GM19324 (cell line): ENCODE results near the gene MS4A6A.
"Not testable (repeated sequence)": the region's sequence is repeated elsewhere in the genome, so short reads cannot be mapped to it uniquely, and the experiment has no call there.

Experiments
- ATAC-seq: cut with Tn5 transposase; IDR thresholded peaks from one replicate; pipeline ENCODE4 v1.9.1; 2021; ENCODE audit warnings: mild to moderate bottlenecking, moderate library complexity; ENCODE audit not compliant: unreplicated experiment, low FRiP score

Gene MS4A6A, protein sequence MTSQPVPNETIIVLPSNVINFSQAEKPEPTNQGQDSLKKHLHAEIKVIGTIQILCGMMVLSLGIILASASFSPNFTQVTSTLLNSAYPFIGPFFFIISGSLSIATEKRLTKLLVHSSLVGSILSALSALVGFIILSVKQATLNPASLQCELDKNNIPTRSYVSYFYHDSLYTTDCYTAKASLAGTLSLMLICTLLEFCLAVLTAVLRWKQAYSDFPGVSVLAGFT

DNA sequence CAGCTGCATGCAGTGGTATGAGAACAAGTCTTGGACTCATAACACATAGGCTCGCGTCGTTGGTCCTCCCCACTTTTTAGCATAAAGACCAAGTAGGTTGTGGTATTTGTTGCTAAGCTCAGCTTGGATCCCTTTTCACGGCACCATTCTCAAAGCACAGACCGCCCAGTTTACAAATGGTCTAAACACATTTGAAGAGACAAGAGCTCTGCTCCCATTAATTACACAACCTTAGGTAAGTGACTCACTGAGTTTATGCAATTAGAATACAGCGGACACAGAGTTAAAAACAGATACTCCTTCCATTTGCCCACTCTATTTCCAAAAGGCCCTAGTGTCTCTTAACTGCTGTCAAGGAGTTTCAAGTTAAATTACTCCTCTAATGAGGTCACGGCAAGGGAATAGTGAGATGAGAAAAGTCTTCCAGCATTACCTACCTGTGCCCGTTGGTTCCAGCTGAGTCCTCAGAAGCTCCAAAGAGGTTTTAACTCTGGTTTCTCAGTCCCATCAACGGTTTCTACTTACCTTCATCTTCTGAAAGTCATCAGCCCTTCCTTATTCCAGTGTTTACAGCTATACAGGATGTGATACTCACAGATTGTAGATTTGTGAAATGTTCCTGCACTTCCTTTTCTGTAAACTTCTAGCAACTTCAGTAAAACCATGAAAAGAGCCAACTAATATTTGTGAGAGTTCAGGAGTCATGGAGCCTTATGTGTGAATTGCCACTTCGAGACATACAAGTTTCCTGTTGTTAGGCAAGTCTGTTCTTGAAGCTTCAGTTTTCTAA, at the start of gene MS4A6A:
TSS of gene MS4A6A (minus strand) at position 543 of the 790 bp plus-strand sequence. CDS start 1,356 bp downstream, outside the sequence.
- no peak for ATAC-seq

DNA sequence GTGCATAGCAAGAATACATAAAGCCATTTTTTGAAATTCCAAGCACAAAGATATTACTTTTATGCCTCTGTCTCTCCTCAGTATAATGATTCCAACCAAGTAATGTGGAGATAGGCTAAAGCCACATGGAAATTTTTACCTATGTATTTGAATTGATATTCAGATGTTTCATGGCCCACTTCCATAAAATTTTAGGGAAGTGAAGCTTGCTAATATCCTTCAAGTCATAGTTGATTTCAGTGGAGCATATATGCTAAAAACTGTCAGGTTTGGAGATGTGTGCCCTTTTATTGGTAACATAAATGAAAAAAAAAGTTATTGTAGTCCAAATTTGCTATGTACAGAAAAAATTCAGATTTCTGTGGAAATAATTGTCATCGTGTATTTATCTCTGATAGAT, 47.8 kb upstream of the MS4A6A start:
- ATAC-seq: no peak

DNA sequence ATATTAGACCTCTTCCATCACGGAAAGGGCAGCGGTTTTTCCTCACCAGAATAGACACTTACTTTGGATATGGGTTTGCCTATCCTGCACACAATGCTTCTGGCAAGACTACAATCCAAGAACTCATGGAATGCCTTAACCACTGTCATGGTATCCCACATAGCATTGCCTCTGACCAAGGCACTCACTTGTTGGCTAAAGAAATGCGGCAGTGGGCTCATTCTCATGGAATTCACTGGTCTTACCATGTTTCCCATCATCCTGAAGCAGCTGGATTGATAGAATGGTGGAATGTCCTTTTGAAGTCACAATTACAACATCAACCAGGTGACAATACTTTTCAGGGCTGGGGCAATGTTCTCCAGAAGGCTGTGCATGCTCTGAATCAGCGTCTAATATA, 39.3 kb upstream of the MS4A6A start:
- no peak for ATAC-seq

DNA sequence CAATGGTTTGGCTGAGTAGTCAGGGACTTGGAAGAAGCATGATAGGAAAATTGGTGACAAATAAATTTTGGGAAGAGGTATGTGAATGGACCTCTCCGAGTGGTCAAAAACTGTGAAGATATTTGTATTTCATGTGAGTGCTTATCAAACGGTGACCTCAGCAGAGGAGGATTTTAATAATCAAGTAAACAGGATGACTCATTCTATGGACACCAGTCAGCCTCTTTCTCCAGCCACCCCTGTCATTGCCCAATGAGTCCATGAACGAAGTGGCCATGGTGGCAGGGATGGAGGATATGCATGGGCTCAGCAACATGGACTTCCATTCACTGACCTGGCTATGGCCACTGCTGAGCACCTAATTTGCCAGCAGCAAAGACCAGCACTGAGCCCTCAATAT, 38.8 kb upstream of the MS4A6A start:
- no peak for ATAC-seq

DNA sequence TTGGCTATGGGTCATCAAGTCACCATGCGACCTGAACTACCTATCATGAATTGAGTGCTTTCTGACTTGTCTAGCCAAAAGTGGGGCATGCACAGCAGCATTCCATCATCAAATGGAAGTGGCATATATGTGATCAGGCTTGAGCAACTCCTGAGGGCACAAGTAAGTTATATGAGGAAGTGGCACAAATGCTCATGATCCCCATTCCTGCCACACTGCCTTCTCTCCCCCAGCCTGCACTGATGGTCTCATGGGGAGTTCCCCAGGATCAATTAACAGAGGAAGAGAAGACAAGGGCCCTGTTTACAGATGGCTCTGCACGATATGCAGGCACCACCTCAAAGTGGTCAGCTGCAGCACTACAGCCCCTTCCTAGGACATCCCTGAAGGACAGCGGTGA, 38.3 kb upstream of the MS4A6A start:
- no peak for ATAC-seq

DNA sequence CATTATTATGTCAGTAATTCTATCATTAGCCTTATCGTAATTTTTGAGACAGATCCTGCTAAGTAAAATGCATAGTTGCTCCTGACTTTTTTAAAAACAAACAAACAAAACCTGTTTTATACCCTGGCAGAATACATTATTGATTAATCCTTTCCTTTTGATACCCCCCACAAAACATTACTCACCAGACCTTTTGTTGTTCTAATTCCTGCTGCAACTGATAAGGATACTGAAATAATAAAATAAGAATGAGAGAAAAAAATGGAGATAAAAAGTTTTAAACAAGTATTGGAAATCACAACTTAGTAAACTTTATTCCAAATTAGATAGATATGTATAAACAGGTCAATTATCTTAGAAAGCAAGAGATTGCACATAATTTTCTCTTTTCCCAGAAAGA, 31.5 kb upstream of the MS4A6A start:
- no peak for ATAC-seq

DNA sequence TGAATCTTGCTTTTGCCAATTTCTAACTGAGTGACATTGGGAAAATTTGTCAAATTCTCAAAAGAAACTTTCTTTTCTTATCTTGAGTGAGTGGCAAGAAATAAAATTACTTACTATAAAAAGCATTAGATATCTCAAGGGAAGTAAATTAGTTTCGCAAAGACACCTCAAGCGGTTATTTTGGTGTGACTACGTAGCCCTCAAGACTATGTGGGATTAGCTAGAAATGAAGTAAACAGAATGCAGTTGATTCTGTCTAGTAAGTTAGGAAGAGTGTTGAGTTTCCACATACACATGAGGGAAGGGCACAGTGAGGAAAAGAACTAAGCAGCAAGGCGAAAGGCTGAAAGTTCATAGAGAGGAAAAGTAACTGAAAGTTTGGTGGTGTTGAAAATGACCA, 28.3 kb upstream of the MS4A6A start:
- ATAC-seq: no peak

DNA sequence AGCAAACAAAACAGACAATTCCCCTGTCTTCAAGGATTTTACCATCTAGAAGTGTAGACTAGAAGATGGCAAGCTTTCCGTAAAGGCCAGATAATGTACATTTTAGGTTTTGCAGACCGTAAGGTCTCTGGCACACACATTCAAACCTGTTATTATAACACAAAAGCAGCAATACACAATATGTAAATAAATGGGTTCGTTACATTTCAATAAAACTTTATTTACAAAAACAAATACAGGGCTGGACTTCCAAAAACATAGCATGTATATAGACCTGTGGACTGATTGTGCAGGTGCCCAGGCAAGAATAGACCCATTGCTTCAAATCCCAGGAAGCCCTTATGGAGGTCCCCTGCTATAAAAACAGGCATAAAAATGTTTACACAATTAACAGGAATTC, 27.1 kb upstream of the MS4A6A start:
- ATAC-seq: no peak

DNA sequence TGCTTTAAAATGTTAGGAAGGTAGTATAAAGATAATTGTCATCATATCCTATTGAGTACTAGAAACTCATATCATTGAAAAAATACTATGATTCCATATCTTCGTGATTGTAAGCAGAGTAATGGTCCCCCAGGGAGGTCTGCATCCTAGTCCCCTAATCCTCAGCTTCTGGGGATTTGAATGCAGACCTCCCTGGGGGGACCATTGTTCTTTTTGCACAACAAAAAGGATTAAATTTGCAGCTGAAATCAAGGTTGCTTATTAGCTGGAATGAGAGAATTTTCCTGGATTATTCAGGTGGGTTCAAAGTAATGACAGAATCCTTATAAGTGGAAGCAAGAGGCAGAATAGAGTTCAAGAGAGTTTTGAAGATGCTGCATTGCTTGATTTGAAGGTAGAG, 26.1 kb upstream of the MS4A6A start:
- no peak for ATAC-seq

DNA sequence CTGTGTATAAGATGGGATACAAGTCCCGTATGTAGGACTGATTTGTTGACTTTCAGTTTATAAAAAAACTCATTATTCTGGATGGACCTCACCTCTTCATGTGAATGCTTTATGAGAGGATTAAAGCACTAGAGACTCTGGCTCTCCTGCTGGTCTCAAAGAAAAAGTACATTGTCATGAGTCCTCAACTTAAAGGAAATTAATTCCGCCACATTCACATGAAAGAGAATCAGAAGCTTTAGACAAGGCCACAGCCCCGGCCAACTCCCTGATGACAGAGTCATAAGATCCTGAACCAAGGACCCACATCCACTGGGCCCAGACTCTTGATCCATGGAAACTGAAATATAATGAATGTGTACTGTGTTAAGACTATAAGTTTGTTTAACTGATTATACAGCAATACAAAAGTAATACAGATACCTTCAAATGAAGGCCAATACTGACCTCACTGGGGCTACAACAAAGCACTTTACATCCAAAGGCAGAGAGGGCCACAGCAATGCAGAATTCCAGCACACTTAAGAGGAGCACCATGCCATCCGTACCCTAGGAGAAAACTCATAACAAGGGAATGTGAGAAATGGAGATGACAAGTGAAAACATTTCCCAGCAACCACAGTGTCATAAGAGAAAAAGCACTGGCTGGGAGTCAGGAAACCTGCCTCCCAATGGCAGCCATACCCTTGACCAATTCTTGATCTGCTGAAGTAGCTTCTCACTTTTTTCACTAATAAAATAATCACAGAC, 25.4 kb upstream of the MS4A6A start:
- ATAC-seq: no peak

DNA sequence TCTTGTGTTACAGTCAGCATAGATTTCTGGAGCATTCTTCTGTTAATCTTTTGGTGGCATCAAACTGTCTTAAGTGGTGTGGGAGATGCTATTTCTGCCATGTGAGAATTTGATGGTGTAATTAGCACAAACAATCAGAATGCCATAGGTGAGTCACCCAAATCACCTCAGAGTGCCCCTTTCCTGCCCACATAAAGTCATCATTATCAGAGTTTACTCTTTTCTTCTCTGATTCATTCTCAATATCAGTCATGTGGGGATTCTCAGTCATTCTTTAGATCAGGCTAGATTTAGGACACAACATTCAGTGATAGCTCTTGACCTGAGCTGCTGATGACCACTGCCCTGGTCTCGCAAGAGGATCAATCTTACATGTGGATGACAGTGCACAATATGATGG, 23.7 kb upstream of the MS4A6A start:
- ATAC-seq: no peak

DNA sequence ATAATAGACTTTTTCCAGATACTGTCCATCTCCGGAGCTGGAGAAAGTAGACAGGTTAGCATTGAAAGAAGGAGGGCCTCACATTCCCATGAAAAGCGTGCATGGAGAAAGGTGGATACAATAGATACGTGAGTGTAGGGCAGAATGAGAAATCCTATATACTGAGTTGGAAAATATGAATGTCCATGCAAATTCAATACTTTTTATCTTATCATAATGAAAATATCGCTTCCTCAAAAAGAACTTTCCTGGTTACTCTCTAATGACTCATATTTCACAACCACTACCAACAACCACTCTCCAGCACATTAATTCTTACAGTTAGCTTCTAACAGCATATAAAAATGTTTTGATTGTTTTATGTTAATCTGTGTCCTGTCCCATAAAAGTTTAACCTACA, 22.0 kb upstream of the MS4A6A start:
- no peak for ATAC-seq

DNA sequence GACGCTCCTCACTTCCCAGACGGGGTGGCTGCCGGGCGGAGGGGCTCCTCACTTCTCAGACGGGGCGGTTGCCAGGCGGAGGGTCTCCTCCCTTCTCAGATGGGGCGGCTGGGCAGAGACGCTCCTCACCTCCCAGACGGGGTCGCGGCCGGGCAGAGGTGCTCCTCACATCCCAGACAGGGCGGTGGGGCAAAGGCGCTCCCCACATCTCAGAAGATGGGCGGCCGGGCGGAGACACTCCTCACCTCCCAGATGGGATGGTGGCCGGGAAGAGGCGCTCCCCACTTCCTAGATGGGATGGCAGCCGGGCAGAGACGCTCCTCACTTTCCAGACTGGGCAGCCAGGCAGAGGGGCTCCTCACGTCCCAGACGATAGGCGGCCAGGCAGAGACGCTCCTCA, 18.5 kb upstream of the MS4A6A start:
- ATAC-seq: not testable (repeated sequence)

DNA sequence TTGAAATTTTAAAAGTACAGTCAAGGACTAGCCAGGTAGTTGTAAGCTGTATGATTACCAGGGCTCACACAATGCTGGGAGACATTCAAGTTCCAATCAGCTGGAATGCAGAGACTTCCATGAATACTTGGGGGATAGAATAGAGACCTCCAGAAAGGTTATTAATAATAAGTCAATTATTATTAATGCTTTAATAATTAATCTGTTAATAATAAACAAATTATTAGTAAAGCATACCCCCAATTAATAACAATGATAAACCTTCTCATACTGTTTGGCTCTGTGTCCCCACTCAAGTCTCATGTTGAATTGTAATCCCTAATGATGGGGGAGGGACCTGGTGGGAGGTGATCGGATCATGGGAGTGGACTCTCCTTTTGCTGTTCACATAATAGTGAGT, 14.6 kb upstream of the MS4A6A start:
- ATAC-seq: no peak

DNA sequence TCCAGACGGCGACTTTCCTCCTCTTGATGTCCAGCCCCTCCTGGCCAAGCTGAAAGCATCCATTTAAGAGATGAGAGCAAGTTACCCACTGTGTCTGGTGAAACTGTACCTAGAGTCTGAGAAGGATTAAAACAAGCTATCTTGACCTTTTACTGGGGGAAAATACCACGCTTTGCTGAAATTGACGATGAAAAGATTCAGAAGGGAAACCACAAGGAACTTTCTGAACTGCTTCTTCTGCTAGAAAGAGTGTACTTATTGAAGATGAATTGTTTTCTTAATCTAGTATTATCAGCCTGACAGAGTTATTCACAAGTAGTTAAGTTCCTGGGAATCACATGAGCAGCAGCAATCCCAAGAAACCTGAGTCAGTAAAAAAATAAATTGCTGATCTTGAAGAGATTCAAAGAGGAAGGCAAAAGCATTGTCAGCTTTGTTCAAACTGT, 13.1 kb upstream of the MS4A6A start:
- no peak for ATAC-seq

DNA sequence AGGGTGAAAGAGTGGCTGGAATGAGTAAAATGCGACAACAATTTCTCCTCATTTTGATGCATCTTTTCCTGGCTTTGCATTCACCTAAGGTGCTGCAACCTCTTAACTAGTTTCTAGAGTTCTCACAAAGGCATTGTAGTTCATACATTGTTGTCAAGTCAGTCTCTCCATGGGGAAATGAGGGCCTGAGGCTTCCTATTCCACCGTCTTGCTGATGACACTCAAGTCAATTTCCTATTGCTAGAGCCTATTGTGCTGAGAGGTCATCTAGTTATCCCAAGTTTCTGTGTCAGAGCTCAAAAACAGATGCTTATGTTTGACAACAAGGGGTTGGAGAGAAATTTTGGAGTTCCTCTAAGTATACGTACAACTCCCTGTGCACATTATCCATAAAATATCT, 11.6 kb upstream of the MS4A6A start:
- ATAC-seq: no peak

DNA sequence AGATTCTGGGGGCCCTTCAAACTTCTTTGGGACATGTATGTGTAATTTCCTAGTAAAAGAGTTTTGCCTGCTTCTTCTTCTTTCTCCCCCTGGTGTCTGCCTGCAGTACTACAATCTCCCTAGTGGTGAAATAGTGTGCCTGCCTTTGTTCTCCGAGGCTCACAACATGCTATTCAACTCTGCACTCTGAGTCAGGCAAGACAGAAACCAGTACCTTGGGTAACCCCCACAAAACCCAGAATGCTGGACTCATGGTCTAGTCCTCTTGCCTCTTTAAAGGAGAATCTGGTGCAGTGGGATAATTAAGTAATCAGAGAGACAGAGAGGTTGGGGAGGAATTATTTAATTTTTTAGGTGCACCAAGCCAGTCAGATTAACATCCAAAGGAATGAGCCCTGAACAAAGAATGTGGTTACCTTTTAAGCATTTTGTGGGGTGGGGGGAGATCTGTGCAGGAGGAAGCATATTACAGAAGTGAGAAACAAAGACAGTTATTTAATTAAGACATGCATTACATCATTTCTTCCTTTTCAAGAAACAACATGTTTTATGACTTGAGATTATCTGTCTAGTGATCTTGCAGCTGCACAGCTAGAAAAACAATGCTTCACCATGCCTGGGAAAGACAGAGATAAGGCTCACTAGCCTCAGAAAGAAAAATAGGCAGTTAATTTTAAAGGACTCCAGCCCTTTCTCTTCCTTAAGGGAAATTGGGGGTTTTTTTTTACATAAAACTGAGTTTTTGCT, 11.0 kb upstream of the MS4A6A start:
- no peak for ATAC-seq

DNA sequence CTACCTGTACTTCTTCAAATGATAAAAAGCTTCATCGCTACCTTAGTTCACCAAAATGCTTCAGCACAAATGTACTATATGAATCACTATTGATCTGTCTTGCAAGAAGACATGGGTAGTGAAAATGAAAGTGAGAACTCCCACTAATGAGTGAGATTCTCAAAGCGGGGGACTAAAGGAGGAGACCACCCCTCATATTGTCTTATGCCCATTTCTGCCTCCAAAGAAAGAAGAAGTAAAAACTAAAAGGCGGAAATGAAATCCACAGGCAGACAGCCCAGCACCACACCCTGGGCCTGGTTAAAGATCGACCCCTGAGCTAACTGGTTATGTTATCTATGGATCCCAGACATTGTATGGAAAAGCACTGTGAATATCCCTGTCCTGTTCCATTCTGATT, 9.7 kb upstream of the MS4A6A start:
- ATAC-seq: not testable (repeated sequence)

DNA sequence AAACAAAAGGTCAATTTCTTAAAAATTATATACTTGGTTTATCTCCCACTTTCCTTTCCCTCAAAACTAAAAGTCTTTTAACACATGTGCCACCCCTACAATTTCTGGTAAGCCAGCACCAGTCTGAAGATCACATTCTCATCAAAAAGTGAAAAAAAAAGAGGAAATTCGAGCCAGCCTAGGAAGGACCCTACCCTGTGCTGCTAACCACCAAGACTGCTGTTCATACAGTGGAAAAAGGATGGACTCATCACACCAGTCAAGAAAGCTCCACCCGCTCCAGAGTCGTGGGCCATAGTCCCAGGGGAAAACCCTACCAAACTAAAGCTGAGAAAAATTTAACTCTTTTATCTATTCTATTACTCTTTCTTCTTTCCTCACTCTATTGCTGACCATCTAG, 5.6 kb upstream of the MS4A6A start:
- not testable (repeated sequence) for ATAC-seq

DNA sequence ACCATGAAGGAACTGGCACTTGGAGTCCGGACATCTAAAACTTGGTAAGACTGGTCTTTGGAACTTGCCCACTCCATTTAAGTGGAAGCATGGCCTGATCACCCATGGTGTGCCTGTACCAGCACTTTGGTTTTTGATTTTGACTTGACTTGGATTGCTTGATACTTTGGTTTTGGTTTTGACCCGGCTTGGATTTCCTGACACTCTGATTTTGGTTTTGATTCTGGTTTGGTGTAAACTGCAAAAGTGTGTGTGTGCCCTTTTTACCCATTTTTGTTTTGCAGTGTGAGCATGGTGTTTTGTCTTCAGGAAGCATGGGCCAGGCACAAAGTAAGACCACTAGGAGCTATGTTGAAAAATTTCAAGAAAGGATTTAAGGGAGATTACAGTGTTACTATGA, 3.2 kb upstream of the MS4A6A start:
- ATAC-seq: not testable (repeated sequence)

DNA sequence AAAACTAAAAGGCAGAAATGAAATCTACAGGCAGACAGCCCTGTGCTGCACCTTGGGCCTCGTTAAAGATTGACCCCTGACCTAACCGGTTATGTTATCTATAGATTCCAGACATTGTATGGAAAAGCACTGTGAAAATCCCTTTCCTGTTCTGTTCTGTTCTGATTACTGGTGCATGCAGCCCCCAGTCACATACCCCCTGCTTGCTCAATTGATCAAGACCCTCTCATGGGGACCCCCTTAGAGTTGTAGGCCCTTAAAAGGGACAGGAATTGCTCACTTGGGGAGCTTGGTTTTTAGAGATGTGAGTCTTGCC, 2.6 kb upstream of the MS4A6A start:
- ATAC-seq: not testable (repeated sequence)
